ENCODE data around the gene TRIM10.

DNA sequence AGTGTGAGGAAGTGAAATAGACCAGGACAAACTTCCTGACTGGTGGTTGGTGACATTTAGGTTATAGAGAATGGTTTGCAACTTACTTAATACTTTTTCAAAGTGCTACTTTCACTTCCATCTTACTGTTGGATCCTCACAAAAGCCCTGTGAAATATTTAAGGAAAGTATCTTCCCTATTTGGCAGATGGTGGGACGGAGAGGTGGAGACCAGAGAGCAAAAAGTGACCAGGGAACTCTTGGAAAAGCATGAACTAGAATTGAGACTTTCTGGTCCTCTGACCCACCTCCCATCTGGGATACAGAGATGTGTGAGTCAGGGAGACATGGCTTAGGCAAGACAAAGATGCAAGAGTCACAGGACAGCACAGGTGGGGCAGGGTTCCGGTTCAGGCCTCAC, 3.0 kb downstream of the TRIM10 start:
- TF ChIP-seq, protein P1, sequence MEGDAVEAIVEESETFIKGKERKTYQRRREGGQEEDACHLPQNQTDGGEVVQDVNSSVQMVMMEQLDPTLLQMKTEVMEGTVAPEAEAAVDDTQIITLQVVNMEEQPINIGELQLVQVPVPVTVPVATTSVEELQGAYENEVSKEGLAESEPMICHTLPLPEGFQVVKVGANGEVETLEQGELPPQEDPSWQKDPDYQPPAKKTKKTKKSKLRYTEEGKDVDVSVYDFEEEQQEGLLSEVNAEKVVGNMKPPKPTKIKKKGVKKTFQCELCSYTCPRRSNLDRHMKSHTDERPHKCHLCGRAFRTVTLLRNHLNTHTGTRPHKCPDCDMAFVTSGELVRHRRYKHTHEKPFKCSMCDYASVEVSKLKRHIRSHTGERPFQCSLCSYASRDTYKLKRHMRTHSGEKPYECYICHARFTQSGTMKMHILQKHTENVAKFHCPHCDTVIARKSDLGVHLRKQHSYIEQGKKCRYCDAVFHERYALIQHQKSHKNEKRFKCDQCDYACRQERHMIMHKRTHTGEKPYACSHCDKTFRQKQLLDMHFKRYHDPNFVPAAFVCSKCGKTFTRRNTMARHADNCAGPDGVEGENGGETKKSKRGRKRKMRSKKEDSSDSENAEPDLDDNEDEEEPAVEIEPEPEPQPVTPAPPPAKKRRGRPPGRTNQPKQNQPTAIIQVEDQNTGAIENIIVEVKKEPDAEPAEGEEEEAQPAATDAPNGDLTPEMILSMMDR (IDR thresholded peaks at IDR 0.05; ENCODE audit: low read length) = no peak
- TF ChIP-seq EZH2 (optimal IDR thresholded peaks at IDR 0.05; ENCODE audit: low read depth, low read length) = no peak
- TF ChIP-seq EZH2phosphoT487 (IDR thresholded peaks at IDR 0.05; ENCODE audit: low read length) = no peak

All from MM.1S (cell line).